ENCODE measurements around the gene HNRNPA1.
A peak's percentile ranks its signal among the peaks of the same experiment; 100 is the strongest.

The HNRNPA1 gene

DNA sequence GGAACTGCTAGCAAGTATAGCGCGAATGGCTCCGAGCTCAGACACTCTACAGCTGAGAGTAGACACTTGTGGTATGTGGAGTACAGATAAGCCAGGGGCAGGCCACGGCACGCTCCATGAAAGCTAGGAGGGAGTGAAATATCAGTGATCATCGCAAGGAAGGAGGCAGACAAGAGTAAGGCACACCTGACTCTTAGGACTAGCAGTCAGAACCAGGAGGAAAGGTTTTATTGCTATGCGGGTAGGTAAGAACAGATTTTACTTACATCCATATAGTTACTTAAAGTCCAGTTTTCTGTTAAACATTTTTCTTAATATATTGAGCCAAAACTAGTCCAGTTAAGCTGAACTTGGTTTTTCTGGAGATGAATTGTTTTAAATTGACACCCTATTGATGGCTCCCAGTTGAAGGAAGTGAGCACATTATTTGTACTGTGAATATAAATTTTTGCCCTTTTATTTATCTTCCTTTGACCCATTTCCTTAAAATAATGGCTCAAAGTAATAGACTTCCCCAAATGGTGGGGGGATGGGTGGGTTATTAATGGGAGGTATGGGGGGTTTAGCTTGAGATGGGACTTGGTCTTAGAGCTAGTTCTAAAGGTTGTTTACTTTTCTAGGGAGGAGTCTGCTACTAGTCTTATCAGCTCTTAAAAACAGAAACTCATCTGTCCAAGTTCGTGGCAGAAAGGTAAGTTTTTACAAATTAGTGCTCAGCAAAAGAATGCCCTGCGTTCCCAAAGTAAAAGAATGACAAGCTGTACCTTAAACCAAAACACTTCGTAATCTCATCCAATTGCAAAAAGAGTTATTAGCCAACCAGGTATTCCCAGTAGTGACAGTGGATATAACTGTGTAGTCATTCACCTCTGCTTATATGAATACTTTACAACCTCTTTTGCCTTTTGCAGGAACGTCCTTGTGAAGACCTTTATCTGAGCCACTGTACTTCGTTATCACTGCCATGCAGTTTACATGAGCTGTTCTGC is 5.8 kb downstream of the HNRNPA1 start:
- H3K27me3 ChIP-seq (ENCODE audit: control insufficient read depth, insufficient read depth, low read length), result no peaks in the 10 kb centered on the region
- H3K36me3 ChIP-seq (ENCODE audit: control insufficient read depth, insufficient read depth, low read length), result peaks cover 65% of the 10 kb centered on the region
- H3K4me1 ChIP-seq (ENCODE audit: control insufficient read depth, insufficient read depth, low read length), result 0 out of 2 replicates have a peak, but pooled peaks cover 10% of the 10 kb centered on the region
- H3K9me3 ChIP-seq (ENCODE audit: control insufficient read depth, insufficient read depth, low read depth, low read length), result no peaks in the 10 kb centered on the region
- no peak overlapping the region for H3K4me3 ChIP-seq (ENCODE audit: low read depth, low read length)
- no peak overlapping the region for H3K27ac ChIP-seq (ENCODE audit: low read depth, low read length)
- no peak overlapping the region for H3K9ac ChIP-seq (ENCODE audit: low read length)

DNA sequence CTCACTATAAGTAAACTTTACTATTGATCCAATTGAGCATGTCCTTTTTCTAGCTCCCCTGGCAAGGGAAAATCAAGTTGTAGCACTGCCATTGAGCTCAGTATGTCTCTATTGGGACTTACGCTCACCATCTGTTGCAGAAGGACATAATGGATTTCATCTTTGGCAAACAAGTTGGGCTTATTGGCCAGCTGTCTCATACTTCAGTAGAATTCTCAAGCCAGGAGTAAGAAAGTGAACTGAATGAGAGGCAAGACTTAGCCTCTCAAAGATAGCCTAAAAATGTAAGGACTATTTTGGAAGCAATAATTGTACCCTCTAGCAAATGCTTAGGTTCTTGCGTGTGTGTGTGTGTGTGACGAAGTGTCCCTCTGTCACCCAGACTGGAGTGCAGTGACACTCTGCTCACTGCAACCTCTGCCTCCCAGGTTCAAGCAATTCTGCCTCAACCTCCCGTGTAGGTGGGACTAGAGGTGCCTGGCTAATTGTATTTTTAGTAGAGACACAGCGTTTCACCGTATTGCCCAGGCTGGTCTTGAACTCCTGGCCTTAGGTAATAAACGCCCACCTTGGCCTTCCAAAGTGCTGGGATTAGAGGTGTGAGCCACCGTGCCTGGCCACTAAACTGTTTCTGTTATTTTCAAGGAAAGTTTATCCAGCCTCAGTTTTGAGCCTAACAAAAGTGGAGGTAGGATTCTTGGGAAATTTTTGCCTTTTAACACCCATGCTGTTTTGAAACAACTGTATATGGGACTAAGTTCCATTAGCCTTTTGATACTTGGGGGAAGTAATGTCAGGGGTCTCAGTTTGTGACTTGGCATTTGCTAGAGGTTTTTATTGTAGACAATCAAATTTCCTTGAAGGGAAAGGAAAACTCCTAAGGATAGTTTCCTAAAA is 7.0 kb downstream of the HNRNPA1 start:
- peaks cover 53% of the 10 kb centered on the region for H3K36me3 ChIP-seq (ENCODE audit: control insufficient read depth, insufficient read depth, low read length)
- H3K27ac ChIP-seq (ENCODE audit: low read depth, low read length), result no peak overlapping the region
- 0 out of 2 replicates have a peak, but pooled peaks cover 6% of the 10 kb centered on the region for H3K4me1 ChIP-seq (ENCODE audit: control insufficient read depth, insufficient read depth, low read length)
- no peak overlapping the region for H3K9ac ChIP-seq (ENCODE audit: low read length)
- no peaks in the 10 kb centered on the region for H3K9me3 ChIP-seq (ENCODE audit: control insufficient read depth, insufficient read depth, low read depth, low read length)
- H3K4me3 ChIP-seq (ENCODE audit: low read depth, low read length), result no peak overlapping the region
- no peaks in the 10 kb centered on the region for H3K27me3 ChIP-seq (ENCODE audit: control insufficient read depth, insufficient read depth, low read length)

DNA sequence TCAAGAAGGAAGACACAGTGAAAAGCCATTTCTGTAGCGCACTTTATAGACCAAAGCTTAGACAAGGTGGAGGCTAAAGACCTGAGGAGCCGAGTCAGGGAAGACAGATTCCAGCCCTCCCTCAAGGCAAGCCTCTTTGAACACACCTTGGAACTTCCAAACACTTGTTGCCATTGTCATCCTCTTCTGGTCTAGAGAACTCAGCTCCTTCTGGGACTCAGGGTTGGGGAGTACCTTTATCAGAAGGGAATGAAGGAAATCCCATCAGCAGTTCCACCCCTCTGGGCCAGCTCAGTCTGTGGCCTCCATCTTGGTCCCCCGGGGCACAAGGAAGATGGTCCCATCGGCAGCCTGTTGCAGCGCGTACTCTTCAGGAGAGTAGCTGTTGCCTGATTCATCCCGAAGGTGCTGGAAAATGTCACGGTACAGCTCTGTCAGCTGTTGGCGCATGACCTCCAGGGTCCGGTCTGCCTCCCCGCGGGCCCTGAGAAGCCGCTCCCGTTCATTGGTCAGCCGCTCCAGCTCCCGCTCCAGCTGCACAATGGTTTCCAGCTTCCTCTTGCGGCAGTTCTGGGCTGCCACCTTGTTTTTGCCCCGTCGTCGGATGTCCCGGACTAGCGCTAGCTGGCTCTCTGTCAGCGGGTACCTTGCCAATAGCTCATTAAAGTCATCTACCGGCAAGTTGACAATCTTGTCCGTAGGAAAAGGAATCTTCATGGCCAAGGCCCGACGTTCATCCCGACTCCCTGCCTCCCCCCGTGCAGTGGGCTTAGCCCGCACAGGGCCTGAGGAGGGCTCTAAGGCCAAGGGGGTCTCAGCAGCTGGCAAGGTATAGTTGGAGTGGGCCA is 11.8 kb downstream of the HNRNPA1 start:
- no peak overlapping the region for H3K4me3 ChIP-seq (ENCODE audit: low read depth, low read length)
- no peaks in the 10 kb centered on the region for H3K9me3 ChIP-seq (ENCODE audit: control insufficient read depth, insufficient read depth, low read depth, low read length)
- H3K36me3 ChIP-seq (ENCODE audit: control insufficient read depth, insufficient read depth, low read length), result peaks cover 6% of the 10 kb centered on the region
- H3K27ac ChIP-seq (ENCODE audit: low read depth, low read length), result no peak overlapping the region
- no peaks in the 10 kb centered on the region for H3K27me3 ChIP-seq (ENCODE audit: control insufficient read depth, insufficient read depth, low read length)
- H3K9ac ChIP-seq (ENCODE audit: low read length), result no peak overlapping the region
- no peaks in the 10 kb centered on the region; the same call in 1 of the 2 replicates for H3K4me1 ChIP-seq (ENCODE audit: control insufficient read depth, insufficient read depth, low read length)

DNA sequence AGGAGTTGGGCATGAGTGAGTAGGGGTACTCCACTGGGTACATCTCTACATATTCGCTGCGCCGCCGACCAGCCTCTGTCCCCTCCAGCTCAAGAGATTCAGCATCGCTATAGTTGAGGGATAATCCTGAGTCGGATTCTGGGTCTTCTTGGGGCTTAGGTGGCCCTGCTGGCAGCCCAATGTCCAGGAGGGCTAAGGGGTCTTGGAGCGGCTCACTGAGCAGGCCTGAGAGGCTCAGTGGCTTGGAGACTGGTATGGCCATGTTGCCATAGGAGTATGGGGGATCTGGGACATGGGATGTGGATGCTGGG is 12.4 kb downstream of the HNRNPA1 start:
- Histone ChIP-seq H3K27ac (ENCODE audit: low read depth, low read length) (no peak overlapping the region), H3K27me3 (ENCODE audit: control insufficient read depth, insufficient read depth, low read length) (no peaks in the 10 kb centered on the region), H3K4me3 (ENCODE audit: low read depth, low read length) (no peak overlapping the region), H3K36me3 (ENCODE audit: control insufficient read depth, insufficient read depth, low read length) (peaks cover under 1% of the 10 kb centered on the region), H3K4me1 (ENCODE audit: control insufficient read depth, insufficient read depth, low read length) (no peaks in the 10 kb centered on the region; the same call in 1 of the 2 replicates), H3K9me3 (ENCODE audit: control insufficient read depth, insufficient read depth, low read depth, low read length) (no peaks in the 10 kb centered on the region), H3K9ac (ENCODE audit: low read length) (no peak overlapping the region)

DNA sequence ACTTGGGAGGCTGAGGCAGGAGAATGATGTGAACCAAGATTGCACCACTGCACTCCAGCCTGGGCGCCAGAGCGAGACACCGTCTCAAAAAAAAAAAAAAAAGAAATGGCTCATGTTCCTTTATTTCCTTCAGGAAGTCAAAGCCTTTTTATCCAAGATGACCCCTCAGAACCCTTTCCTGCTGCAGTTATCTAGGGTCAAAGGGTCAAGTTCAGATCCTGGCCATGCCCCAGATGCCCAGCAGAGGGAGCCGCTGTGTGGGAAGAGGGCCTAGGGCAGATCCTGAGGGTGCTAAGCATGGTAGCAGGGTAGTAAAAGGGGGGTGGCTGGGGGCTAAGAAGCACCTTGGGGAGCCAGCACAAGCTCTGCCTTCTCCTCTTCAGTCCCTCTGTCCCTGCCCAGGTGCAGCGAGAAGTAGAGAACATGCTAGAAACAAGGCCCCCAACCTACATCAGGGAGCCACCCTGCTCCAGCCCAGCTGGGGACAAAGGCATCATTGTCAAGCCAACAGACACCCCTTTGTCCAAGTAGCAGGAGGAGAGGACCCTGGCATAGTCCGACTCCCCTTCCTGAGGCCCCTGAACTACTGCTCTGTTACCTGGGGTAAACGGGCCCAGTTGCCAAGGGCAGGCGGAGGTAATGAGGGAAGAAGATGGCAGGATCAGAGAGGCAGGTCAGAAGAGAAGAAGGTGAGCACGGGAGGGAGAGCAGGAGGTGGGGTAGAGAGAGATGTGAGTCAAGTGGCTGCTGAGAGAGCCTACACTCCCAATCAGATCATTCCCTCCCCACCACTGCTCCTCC is 13.8 kb downstream of the HNRNPA1 start:
- Histone ChIP-seq H3K9me3 (ENCODE audit: control insufficient read depth, insufficient read depth, low read depth, low read length) (no peaks in the 10 kb centered on the region), H3K27me3 (ENCODE audit: control insufficient read depth, insufficient read depth, low read length) (no peaks in the 10 kb centered on the region), H3K9ac (ENCODE audit: low read length) (no peak overlapping the region), H3K4me3 (ENCODE audit: low read depth, low read length) (no peak overlapping the region), H3K4me1 (ENCODE audit: control insufficient read depth, insufficient read depth, low read length) (no peaks in the 10 kb centered on the region; the same call in 1 of the 2 replicates), H3K36me3 (ENCODE audit: control insufficient read depth, insufficient read depth, low read length) (no peaks in the 10 kb centered on the region; the same call in 1 of the 2 replicates), H3K27ac (ENCODE audit: low read depth, low read length) (no peak overlapping the region)

DNA sequence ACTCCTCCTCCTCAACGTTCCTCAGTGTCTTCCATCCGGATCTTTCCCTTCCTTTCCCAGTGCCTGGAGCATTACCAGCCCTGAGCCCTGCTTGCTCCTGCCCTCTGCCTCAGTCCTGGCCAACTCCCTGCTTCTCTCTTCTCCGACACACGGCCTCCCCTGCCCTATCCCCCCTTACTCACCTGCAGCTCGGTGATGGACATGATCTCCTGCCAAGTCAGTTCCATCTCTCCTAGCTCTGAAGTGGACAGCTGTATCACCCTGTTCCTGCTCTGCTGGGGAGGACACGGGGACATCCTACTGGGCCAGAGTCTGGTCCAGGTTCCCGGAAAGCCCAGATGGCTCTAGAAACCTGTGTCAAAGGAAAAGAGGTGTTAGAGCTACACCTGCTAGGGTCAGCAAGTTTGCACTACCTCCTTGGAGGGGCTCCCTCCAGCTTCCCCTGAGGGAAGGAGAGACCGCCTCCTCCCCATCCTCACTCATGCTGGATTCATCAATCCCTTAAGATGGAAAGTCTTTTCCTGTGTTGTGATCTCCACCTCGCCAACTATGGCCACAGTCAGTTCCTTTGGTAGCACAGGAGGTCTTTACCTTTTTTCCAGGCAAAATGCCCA is 14.5 kb downstream of the HNRNPA1 start:
- H3K9ac ChIP-seq (ENCODE audit: low read length), result no peak overlapping the region
- H3K9me3 ChIP-seq (ENCODE audit: control insufficient read depth, insufficient read depth, low read depth, low read length), result no peaks in the 10 kb centered on the region
- no peak overlapping the region for H3K4me3 ChIP-seq (ENCODE audit: low read depth, low read length)
- no peak overlapping the region for H3K27ac ChIP-seq (ENCODE audit: low read depth, low read length)
- H3K36me3 ChIP-seq (ENCODE audit: control insufficient read depth, insufficient read depth, low read length), result no peaks in the 10 kb centered on the region; the same call in 1 of the 2 replicates
- peaks cover 6% of the 10 kb centered on the region for H3K4me1 ChIP-seq (ENCODE audit: control insufficient read depth, insufficient read depth, low read length)
- no peaks in the 10 kb centered on the region for H3K27me3 ChIP-seq (ENCODE audit: control insufficient read depth, insufficient read depth, low read length)

DNA sequence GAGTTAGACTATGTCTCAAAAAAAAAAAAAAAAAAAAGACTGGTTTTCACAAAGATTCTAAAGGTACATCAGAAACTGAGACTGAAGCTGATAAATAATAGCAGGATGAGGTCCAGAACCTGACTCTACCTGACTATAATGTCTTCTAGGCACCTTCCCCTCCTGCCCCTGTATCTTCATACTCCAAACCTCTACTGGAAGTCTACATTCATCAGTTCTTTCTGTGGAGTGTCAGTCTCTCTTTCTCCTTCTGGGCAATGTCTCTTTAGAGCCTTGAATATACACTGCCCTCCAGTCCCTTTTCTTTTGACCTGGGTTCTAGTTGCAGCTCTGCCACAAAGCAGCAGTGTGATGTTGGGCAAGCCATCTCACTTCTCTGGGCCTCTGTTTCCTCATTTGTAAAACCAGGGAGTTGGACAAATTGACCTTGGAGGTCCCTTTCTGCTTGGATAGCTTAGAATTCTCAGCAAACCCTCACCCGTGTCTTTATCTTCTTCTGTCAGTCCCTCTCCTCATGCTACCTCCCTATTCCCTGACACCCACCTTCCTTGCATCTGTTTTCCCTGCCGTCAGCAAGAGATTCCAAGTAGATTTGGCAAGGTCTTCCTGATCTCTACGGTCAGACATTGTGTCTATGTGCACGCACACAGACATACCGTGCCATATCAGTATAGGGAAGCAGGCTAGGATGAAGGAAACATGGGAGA is 16.0 kb downstream of the HNRNPA1 start:
- H3K27me3 ChIP-seq (ENCODE audit: control insufficient read depth, insufficient read depth, low read length), result no peaks in the 10 kb centered on the region
- no peak overlapping the region for H3K9ac ChIP-seq (ENCODE audit: low read length)

DNA sequence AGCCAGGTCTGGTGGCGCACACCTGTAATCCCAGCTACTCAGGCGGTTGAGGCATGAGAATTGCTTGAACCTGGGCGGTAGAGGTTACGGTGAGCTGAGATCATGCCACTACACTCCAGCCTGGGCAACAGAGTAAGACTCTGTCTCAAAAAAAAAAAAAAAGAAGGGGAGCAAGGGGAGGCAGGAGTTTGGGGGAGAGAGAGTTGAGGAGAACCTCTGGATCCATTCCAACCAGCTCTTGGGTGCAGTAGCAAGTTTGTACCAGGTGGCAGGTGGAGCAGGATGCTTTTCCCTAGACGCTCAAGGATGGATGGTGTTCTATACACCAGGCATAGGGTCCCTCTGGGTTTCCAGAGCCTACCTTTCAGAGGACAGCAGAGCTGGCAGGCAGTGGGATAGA is 18.4 kb downstream of the HNRNPA1 start:
- Histone ChIP-seq H3K9me3 (ENCODE audit: control insufficient read depth, insufficient read depth, low read depth, low read length) (no peaks in the 10 kb centered on the region), H3K4me1 (ENCODE audit: control insufficient read depth, insufficient read depth, low read length) (peaks cover 34% of the 10 kb centered on the region), H3K9ac (ENCODE audit: low read length) (no peak overlapping the region), H3K4me3 (ENCODE audit: low read depth, low read length) (no peak overlapping the region), H3K27ac (ENCODE audit: low read depth, low read length) (no peak overlapping the region), H3K36me3 (ENCODE audit: control insufficient read depth, insufficient read depth, low read length) (no peaks in the 10 kb centered on the region), H3K27me3 (ENCODE audit: control insufficient read depth, insufficient read depth, low read length) (no peaks in the 10 kb centered on the region)

More for the DNA sequence above, 16.0 kb downstream of the HNRNPA1 start:
- peaks cover 17% of the 10 kb centered on the region for H3K4me1 ChIP-seq (ENCODE audit: control insufficient read depth, insufficient read depth, low read length)
- no peaks in the 10 kb centered on the region; the same call in 1 of the 2 replicates for H3K36me3 ChIP-seq (ENCODE audit: control insufficient read depth, insufficient read depth, low read length)
- no peak overlapping the region for H3K4me3 ChIP-seq (ENCODE audit: low read depth, low read length)
- no peaks in the 10 kb centered on the region for H3K9me3 ChIP-seq (ENCODE audit: control insufficient read depth, insufficient read depth, low read depth, low read length)
- no peak overlapping the region for H3K27ac ChIP-seq (ENCODE audit: low read depth, low read length)

DNA sequence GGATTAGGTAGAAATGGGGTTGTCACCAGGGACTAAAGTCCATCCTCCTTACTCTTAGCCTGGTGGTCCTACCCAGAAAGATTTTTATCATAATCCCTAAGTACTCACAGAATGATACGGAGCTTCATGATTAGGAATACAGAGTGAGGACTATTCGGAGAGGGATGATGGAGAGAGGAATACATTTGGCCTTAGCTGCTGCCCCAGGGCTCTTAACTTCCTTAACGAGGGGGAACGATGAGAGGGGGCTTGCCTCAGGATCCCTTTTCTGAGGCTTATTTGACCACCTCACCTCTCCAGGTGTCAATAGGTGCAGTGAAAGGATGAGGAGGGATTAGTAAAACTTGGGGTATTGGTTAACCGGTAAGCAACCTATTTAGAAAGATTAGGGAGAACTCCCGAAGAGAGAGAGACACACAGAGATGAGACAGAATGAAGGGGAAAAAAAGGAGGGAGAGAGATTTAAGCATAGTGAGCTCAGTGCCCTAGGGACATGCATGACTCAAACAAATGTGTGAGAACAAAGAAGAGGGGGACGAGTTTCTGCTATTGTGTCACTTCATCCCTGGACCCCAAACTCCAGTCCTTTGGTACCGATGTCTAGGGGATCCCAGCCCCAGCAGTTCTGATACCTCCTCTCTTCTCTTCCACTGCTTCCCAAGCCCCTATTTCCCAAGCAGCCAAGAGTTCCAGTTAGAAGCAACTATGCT is 19.1 kb downstream of the HNRNPA1 start:
- H3K36me3 ChIP-seq (ENCODE audit: control insufficient read depth, insufficient read depth, low read length), result no peaks in the 10 kb centered on the region
- H3K4me3 ChIP-seq (ENCODE audit: low read depth, low read length), result peak overlapping the region; percentile 65
- H3K27me3 ChIP-seq (ENCODE audit: control insufficient read depth, insufficient read depth, low read length), result no peaks in the 10 kb centered on the region
- H3K9me3 ChIP-seq (ENCODE audit: control insufficient read depth, insufficient read depth, low read depth, low read length), result no peaks in the 10 kb centered on the region
- H3K4me1 ChIP-seq (ENCODE audit: control insufficient read depth, insufficient read depth, low read length), result peaks cover 41% of the 10 kb centered on the region
- H3K9ac ChIP-seq (ENCODE audit: low read length), result peak overlapping the region; percentile 10
- no peak overlapping the region; the same call in 1 of the 2 replicates for H3K27ac ChIP-seq (ENCODE audit: low read depth, low read length)
